Nephron progenitor cell (in vitro differentiated cells): ENCODE data around the gene DERL3.

Source experiments
- DNase-seq: peaks from one replicate; pipeline ENCODE4 v3.0.0; 2021
- H3K27ac Mint-ChIP-seq: 2 replicates; pipeline ENCODE4 v1.8.0; 2021; ENCODE audit warnings: mild to moderate bottlenecking, moderate library complexity, mixed read lengths
- H3K27me3 Mint-ChIP-seq: 2 replicates; pipeline ENCODE4 v1.8.0; 2021; ENCODE audit warnings: mild to moderate bottlenecking, low read depth, mixed read lengths; ENCODE audit not compliant: poor library complexity
- H3K36me3 Mint-ChIP-seq: 2 replicates; pipeline ENCODE4 v1.8.0; 2021; ENCODE audit warnings: low read depth, mixed read lengths
- H3K4me1 Mint-ChIP-seq: 2 replicates; pipeline ENCODE4 v1.8.0; 2021; ENCODE audit warnings: mixed read lengths
- H3K4me3 Mint-ChIP-seq: 2 replicates; pipeline ENCODE4 v1.8.0; 2021; ENCODE audit warnings: mild to moderate bottlenecking, moderate library complexity, mixed read lengths
- H3K9me3 Mint-ChIP-seq: 2 replicates; pipeline ENCODE4 v1.8.0; 2021; ENCODE audit warnings: mild to moderate bottlenecking, moderate library complexity, mixed read lengths
- TF ChIP-seq, protein P1 (sequence below): fragments of 200-600 bp; sonication (generic); IDR thresholded peaks from 2 replicates; pipeline ENCODE4 v1.5.0; 2021; ENCODE audit warnings: antibody characterized with exemption

Gene DERL3

DNA sequence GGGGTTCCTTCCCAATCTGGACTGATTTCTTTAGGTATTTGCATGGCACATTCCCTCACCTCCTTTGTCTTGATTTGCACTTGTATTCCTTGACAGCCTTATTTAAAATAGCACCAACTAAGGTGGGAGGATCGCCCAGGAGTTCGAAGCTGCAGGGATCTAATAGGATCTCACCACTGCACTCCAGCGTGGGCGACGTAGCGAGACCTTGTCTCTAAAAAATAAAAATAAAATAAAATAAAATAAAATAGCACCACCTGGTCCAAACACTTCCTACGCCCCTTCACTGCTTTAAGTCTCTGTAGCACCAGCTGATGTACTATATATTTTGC lies 19.6 kb upstream of the DERL3 start:
- Mint-ChIP-seq H3K27me3 (no peaks in the 10 kb centered on the region), H3K4me1 (peaks cover 35% of the 10 kb centered on the region), H3K27ac (peak overlapping the region; percentile 93), H3K4me3 (peak overlapping the region; percentile 86), H3K9me3 (no peaks in the 10 kb centered on the region), H3K36me3 (peaks cover 6% of the 10 kb centered on the region)
- TF ChIP-seq, protein P1, sequence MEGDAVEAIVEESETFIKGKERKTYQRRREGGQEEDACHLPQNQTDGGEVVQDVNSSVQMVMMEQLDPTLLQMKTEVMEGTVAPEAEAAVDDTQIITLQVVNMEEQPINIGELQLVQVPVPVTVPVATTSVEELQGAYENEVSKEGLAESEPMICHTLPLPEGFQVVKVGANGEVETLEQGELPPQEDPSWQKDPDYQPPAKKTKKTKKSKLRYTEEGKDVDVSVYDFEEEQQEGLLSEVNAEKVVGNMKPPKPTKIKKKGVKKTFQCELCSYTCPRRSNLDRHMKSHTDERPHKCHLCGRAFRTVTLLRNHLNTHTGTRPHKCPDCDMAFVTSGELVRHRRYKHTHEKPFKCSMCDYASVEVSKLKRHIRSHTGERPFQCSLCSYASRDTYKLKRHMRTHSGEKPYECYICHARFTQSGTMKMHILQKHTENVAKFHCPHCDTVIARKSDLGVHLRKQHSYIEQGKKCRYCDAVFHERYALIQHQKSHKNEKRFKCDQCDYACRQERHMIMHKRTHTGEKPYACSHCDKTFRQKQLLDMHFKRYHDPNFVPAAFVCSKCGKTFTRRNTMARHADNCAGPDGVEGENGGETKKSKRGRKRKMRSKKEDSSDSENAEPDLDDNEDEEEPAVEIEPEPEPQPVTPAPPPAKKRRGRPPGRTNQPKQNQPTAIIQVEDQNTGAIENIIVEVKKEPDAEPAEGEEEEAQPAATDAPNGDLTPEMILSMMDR, result no peak
- no peak for DNase-seq

DNA sequence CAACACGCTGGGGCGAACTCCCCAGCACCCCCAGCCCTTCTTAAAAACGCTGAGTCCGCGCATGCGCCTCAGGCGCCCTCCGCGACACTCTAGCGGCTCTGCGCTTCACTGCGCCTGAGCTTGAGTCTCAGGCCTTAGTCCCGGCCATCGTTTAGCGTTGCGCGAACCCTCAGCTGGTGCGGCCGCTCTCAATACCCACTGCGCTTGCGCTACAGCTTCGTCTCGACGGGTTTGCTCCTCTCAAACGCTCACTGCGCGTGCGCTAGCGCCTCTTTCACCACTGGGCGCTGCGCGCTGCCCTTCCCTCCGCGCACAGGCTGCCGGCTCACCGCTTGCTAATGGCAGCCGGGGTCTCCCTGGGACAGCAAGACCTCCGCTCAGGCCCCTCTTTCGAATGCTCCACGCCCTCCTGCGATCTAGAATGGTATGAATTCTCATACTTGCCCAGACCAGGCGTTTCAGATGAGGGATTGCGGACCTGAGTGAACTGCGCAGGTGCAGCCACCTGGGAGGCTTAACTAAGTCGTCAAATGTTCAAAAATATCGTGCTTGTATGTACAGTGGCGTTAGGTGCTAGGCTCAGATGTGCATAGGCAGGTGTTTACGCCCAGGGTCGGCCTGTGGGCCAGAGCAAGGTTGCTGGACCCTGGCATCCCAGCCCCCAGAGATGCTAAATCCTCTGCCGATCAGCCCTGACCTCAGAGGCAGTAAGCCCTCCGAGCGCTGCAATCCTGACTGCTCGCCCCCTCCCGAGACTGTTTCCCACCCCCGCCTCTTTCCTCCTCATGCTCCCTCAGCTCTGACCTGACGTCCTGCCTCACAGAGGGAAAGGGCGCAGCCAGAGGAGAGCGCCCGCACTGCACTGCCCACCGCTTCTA lies 19.0 kb upstream of the DERL3 start, which contains the start of gene SLC2A11:
Gene SLC2A11 (plus strand): TSS at position 270 of the 878 bp plus-strand sequence. CDS start 125 bp downstream, at position 395.
- peak within 1 kb of the TSS; percentile 86 for H3K4me3 Mint-ChIP-seq
- DNase-seq, result peak; percentile 98
- TF ChIP-seq, protein P1, result no peak
- H3K9me3 Mint-ChIP-seq, result no peaks in the 10 kb centered on the region
- peaks cover 35% of the 10 kb centered on the region for H3K4me1 Mint-ChIP-seq
- no peaks in the 10 kb centered on the region for H3K27me3 Mint-ChIP-seq
- peak within 1 kb of the TSS; percentile 98 for H3K27ac Mint-ChIP-seq
- peaks cover 1% of the 10 kb centered on the region for H3K36me3 Mint-ChIP-seq

DNA sequence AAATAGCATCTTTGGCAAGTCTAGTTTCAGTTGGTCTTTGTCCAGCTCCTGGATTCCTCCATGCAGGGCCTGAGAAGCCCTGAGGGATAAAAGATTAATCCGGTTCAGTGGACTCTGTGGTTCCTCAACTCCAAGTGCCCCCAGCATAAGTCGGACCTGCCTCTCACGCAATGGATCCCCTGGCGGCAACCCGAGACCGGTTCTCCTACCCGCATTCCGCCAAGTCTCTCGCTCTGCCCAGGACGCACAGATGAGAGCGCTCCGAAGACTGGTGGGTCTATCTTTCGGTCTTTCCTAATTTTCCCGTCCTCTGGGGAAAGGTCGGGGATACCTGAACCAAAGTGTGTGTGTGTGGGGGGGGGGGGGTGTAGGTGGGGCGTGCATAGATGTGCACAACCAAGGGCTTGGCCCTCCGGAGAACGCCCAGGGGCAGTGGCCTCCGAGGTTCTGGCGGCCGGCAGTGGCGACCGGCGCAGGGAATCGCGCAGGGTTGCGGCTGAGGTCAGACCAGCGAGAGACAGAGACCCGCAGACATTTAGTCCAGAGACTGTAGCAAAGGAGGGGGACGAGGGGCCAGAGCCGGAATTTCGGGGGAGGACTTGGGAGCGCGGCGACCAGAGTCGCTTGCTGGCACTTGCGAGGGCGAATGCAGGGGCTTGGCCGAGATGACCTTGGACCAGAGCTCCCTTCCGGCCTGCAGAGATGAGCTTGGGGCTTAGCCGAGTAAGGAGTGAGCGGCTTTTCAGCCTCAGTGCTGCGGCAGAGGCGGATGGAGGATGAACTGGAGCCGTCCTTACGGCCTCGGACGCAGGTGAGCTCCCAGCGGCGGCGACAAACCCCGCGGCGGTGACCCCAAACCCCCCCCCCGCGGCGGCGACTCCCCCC lies 18.2 kb upstream of the DERL3 start:
- Mint-ChIP-seq H3K27me3 (no peaks in the 10 kb centered on the region), H3K36me3 (no peaks in the 10 kb centered on the region), H3K4me1 (peaks cover 32% of the 10 kb centered on the region), H3K27ac (peak overlapping the region; percentile 98), H3K4me3 (peak overlapping the region; percentile 86), H3K9me3 (no peaks in the 10 kb centered on the region)
- TF ChIP-seq, protein P1, result no peak
- DNase-seq, result peak; percentile 61

DNA sequence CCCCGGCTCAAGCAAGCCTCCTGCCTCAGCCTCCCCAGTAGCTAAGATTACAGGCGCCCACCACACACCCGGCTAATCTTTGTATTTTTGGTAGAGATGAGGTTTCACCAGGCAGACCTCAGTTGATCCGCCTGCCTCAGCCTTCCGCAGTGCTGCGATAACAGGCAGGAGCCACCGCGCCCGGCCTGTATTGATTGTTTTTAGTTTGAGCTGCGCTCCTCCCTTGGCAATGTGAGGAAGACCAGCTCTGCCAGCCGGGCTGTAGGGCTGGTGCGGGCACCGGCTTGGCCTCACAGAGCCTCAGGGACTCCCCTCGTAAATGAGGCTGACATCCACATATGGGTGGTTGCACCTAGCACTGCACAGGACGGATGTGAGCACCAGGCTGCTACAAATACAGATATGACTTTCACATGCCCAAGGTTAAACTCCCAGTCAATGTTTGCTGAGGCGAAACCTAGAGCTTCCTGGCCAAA lies 11.4 kb upstream of the DERL3 start:
- no peak for DNase-seq
- Mint-ChIP-seq H3K36me3 (no peaks in the 10 kb centered on the region), H3K27ac (no peak overlapping the region), H3K27me3 (no peaks in the 10 kb centered on the region), H3K9me3 (no peaks in the 10 kb centered on the region), H3K4me1 (peaks cover 35% of the 10 kb centered on the region), H3K4me3 (no peak overlapping the region)
- TF ChIP-seq, protein P1, result no peak

DNA sequence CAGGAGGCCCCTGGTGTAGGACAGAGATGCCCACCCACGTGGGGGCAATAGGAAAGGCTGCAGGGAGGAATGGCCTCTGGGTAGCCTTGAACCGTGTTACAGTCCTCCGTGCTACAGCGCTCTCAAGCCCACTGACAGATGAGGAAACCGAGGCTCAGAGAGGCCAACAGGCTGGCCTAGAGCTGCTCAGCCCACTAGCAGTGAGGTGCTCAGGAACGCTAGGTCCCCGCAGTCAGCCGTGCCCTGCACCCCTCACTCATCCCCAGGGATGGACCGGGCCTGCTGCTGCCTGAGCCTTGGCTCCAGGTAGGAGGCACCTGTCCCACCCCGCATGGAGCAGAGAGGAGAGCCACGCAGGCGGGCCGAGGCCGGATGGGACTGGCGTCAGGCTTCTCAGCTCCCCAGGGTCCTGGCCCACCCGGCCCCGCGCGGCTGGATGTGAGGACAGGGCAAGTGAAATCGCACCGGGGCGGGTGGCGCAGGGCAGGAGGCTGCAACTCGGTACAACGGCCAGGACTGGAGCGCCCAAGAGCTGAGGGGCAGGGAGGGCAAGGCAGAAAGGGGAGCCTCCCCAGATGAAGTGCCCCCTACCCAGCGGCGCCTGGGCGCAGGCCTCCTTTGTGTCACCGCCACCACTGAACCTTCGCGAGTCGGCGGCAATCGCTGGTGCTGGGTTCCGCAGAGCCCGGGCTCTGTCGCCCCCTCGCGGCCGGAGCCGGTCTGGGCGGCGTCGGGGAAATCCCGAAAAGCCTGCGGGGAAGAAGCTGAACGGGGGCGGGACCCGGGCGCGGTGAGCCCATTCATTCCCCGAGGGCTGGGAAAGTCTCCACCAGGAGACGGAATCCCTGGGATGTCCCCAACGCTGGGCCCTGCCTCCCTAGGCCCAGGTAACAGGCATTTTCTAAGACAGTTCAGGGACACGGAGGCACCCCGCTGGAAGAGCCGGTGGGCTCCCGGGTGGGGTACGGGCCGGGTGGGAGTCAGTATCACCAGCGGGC lies 10.5 kb upstream of the DERL3 start:
- no peaks in the 10 kb centered on the region for H3K36me3 Mint-ChIP-seq
- peak; percentile 97 for DNase-seq
- H3K27me3 Mint-ChIP-seq, result no peaks in the 10 kb centered on the region
- no peak overlapping the region for H3K4me3 Mint-ChIP-seq
- H3K27ac Mint-ChIP-seq, result no peak overlapping the region
- peaks cover 42% of the 10 kb centered on the region for H3K4me1 Mint-ChIP-seq
- no peaks in the 10 kb centered on the region for H3K9me3 Mint-ChIP-seq
- TF ChIP-seq, protein P1, result peak; percentile 97
